Endothelial cell (in vitro differentiated cells): ENCODE measurements around the gene DNER. TPM values are rescaled to one million over a fixed set of nuclear protein-coding genes. Genes with fewer than 3 reads are reported as not detected.

Experiments
- DNase-seq: peaks from one replicate; pipeline ENCODE4 v3.0.0; 2021; ENCODE audit warnings: low spot score
- H3K27ac Mint-ChIP-seq: one replicate; pipeline ENCODE4 v1.8.0; 2021; ENCODE audit warnings: mixed read lengths, inconsistent platforms; ENCODE audit not compliant: unreplicated experiment
- H3K27me3 Mint-ChIP-seq: one replicate; pipeline ENCODE4 v1.8.0; 2021; ENCODE audit warnings: mild to moderate bottlenecking, moderate library complexity, mixed read lengths, inconsistent platforms; ENCODE audit not compliant: unreplicated experiment
- H3K36me3 Mint-ChIP-seq: one replicate; pipeline ENCODE4 v1.8.0; 2021; ENCODE audit warnings: mild to moderate bottlenecking, low read depth, mixed read lengths, inconsistent platforms; ENCODE audit not compliant: unreplicated experiment
- H3K4me1 Mint-ChIP-seq: one replicate; pipeline ENCODE4 v1.8.0; 2021; ENCODE audit warnings: mild to moderate bottlenecking, mixed read lengths, inconsistent platforms; ENCODE audit not compliant: unreplicated experiment
- H3K4me3 Mint-ChIP-seq: one replicate; pipeline ENCODE4 v1.8.0; 2021; ENCODE audit warnings: mild to moderate bottlenecking, mixed read lengths, inconsistent platforms; ENCODE audit not compliant: unreplicated experiment
- H3K9me3 Mint-ChIP-seq: one replicate; pipeline ENCODE4 v1.8.0; 2021; ENCODE audit warnings: mixed read lengths, inconsistent platforms; ENCODE audit not compliant: unreplicated experiment
- CTCF ChIP-seq: fragments of 200-600 bp; sonication (generic); IDR thresholded peaks from one replicate; pipeline ENCODE4 v1.5.0; 2021; ENCODE audit warnings: antibody characterized with exemption; ENCODE audit not compliant: unreplicated experiment
- total RNA-seq: library from RNA; stranded (reverse); fragmentation: NEBNext Ultra II Directional; extraction: Animal tissue kit (Norgen Biotek cat#: 25700); gene quantifications from one replicate; pipeline ENCODE4 v1.2.1, GENCODE V29; 2021; ENCODE audit not compliant: unreplicated experiment

The DNER gene
- total RNA-seq, 1 donor from 2014 or later, result 0.15 TPM

- no peak for TF ChIP-seq CTCF
- no peak for DNase-seq
- no peaks in the 10 kb centered on the region for H3K36me3 Mint-ChIP-seq
- H3K27me3 Mint-ChIP-seq, result no peaks in the 10 kb centered on the region
- no peaks in the 10 kb centered on the region for H3K4me1 Mint-ChIP-seq
- no peak overlapping the region for H3K4me3 Mint-ChIP-seq
- no peak overlapping the region for H3K27ac Mint-ChIP-seq
- no peaks in the 10 kb centered on the region for H3K9me3 Mint-ChIP-seq
Measured at GRCh38 chr2:229501051-229501794, 213.1 kb downstream of the DNER start.

- peaks cover 4% of the 10 kb centered on the region for H3K36me3 Mint-ChIP-seq
- DNase-seq, result no peak
- no peak overlapping the region for H3K27ac Mint-ChIP-seq
- H3K9me3 Mint-ChIP-seq, result no peaks in the 10 kb centered on the region
- no peak overlapping the region for H3K4me3 Mint-ChIP-seq
- H3K27me3 Mint-ChIP-seq, result no peaks in the 10 kb centered on the region
- TF ChIP-seq CTCF, result no peak
- H3K4me1 Mint-ChIP-seq, result no peaks in the 10 kb centered on the region
Measured at GRCh38 chr2:229492034-229492433, 222.3 kb downstream of the DNER start.

- H3K4me1 Mint-ChIP-seq, result no peaks in the 10 kb centered on the region
- no peak overlapping the region for H3K4me3 Mint-ChIP-seq
- no peaks in the 10 kb centered on the region for H3K9me3 Mint-ChIP-seq
- no peaks in the 10 kb centered on the region for H3K27me3 Mint-ChIP-seq
- TF ChIP-seq CTCF, result no peak
- no peak overlapping the region for H3K27ac Mint-ChIP-seq
- H3K36me3 Mint-ChIP-seq, result peaks cover 4% of the 10 kb centered on the region
- DNase-seq, result no peak
Measured at GRCh38 chr2:229490167-229490566, 224.2 kb downstream of the DNER start.

- Mint-ChIP-seq H3K4me1 (no peaks in the 10 kb centered on the region), H3K27ac (no peak overlapping the region), H3K9me3 (no peaks in the 10 kb centered on the region), H3K27me3 (no peaks in the 10 kb centered on the region), H3K36me3 (peaks cover 4% of the 10 kb centered on the region), H3K4me3 (no peak overlapping the region)
- no peak for TF ChIP-seq CTCF
- no peak for DNase-seq
Measured at GRCh38 chr2:229489016-229489415, 225.3 kb downstream of the DNER start.

GRCh38 chr2:229488232-229488631, 226.1 kb downstream of the DNER start:
- no peak overlapping the region for H3K4me3 Mint-ChIP-seq
- no peaks in the 10 kb centered on the region for H3K9me3 Mint-ChIP-seq
- no peaks in the 10 kb centered on the region for H3K4me1 Mint-ChIP-seq
- DNase-seq, result no peak
- no peak overlapping the region for H3K27ac Mint-ChIP-seq
- TF ChIP-seq CTCF, result no peak
- no peaks in the 10 kb centered on the region for H3K27me3 Mint-ChIP-seq
- H3K36me3 Mint-ChIP-seq, result peaks cover 4% of the 10 kb centered on the region
